ENCODE data around the gene SPSB4.
"Not testable (repeated sequence)": the region's sequence is repeated elsewhere in the genome, so short reads cannot be mapped to it uniquely, and the experiment has no call there.

SPSB4 gene

DNA sequence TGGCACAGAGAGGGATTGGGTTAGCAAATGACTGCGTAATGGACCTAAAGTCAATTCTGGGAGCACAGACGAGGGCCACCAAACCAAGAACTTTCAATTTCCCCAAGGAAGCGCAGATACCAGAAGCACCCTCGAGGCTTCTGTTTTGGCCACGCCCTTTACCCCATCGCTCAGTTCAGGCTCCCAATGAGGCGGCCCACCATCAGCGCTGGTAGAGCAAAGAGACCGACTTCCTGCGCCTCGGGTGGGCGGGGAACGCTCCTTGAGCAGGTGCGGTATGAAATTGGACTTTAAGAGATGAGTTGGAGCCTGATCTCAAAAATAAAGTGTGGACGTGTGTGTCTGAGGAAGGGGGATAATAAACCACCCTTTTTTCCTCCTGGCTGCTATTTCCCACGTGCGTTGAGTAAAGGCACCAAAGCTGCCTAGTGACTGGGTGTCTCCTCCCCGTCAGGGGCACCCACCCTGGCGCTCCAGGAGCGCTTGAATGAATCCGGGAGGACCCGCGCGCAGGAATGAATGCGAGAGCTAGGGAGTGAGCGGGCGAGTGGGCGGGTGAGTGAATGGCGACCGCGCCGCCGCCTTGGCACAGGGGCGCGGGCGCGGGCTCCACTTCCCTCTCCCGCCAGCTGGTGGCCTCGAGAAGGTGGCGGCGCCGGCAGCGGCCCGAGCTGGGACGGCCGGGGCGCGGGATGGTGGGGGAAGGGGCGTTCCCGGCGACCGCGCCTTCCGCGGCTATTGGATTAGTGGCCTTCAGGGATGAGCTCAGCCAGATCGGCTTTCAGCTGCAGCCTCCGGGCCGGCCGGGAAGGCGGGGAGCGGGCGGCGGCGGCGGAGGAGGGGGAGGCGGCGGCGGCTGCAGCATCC, at the start of gene SPSB4:
Gene SPSB4, plus strand, starts transcription at position 772 of the 867 bp plus-strand sequence. CDS start 14,758 bp downstream, outside the sequence.
- DNase-seq: peak; percentile 66 to 81

DNA sequence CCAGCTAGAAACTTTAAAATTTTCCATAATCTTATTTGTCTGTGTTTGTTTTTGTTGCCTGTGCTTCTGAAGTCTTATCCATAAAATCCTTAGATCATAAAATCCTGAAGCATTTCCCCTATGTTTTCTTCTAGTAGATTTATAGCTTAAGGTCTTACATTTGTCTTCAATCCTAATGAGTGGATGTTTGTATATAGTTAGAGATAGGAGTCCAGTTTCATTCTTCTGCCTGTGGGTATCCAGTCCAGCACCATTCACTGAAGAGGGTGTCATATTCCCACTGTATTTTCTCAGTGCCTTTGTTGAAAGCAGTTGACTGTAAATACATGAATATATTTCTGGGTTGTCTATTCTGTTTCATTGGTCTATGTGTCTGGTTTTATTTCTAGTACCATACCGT, 44.8 kb upstream of the SPSB4 start:
- no peak for DNase-seq

- no peak for DNase-seq
These were observed 41.7 kb upstream of the SPSB4 start for GRCh38 chr3:141009496-141009895.

GRCh38 chr3:141011232-141011996, 39.7 kb upstream of the SPSB4 start:
- DNase-seq: peak; percentile 31 to 73

DNA sequence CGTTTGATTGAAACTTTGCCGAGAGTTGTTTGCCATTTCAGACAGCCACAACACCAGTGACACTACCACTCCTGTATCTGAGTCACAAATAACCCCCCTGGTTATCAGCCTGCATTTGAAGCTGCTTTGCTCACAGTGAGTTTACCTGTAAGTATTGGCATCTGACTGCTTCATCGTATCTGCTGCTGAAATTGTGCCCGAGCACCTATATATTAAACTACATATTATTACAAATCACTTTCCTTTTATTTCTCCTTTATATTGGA, 39.2 kb upstream of the SPSB4 start:
- no peak for DNase-seq

DNA sequence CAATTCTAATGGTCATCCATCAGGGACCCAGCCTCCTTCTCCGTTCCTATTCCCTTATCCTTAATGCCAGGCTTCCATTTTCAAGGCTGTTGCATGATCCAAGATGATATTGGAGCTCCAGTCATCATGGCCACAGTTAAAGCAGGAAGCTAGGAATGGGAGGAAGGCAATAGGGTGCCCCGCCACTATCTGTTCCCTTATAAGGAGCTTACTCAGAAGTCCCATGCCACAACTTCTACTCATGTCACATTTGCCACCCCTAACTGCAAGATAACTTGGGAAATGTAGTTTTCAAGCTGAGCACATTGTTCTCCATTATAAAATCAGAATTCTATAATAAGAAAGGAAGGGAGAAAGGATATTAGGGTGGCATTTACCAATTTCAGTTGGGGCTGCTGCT, 38.6 kb upstream of the SPSB4 start:
- DNase-seq: no peak

DNA sequence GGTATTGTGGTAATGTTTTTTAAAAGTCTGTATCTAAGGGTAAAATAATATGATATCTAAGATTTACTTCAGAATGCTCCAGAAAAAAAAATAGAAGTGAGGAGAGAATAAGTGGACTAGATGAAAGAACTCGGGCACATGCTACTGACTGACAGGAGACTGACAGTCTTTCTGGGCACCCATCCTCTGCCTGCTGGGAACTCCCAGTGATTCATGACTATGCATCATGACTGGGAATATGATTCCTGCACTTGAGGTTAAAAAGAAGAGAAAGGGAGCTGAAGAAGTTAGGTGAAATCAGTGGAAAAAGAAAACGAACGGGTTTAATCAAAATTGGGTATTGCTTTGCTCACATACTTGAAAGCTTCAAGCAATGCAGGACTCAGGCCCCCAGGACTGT, 35.7 kb upstream of the SPSB4 start:
- no peak for DNase-seq

DNA sequence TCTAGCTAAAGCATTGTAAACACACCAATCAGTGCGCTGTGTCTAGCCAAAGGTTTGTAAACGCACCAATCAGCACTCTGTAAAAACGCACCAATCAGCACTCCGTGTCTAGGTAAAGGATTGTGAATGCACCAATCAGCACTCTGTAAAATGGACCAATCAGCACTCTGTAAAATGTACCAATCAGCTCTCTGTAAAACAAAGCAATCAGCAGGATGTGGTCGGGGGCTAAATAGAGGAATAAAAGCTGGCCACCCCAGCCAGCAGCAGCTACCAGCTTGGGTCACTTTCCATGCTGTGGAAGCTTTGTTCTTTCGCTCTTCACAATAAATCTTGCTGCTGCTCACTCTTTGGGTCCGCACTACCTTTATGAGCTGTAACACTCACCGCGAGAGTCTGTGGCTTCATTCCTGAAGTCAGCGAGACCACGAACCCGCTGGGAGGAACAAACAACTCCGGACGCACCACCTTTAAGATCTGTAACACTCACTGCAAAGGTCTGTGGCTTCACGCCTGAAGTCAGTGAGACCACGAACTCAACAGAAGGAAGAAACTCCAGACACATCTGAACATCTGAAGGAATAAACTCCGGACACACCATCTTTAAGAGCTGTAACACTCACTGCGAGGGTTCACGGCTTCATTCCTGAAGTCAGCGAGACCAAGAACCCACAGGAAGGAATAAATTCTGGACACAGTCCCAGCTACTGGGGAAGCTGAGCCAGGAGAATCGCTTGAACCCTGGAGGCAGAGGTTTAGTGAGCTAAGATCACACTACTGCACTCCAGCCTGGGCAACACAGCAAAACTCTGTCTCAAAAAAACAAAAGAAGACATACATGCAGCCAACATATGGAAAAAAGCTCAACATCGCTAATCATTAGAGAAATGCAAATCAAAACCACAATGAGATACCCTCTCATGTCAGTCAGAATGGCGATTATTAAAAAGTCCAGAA, 33.5 kb upstream of the SPSB4 start:
- not testable (repeated sequence) for DNase-seq

GRCh38 chr3:141019244-141019643, 31.9 kb upstream of the SPSB4 start:
- no peak for DNase-seq

DNA sequence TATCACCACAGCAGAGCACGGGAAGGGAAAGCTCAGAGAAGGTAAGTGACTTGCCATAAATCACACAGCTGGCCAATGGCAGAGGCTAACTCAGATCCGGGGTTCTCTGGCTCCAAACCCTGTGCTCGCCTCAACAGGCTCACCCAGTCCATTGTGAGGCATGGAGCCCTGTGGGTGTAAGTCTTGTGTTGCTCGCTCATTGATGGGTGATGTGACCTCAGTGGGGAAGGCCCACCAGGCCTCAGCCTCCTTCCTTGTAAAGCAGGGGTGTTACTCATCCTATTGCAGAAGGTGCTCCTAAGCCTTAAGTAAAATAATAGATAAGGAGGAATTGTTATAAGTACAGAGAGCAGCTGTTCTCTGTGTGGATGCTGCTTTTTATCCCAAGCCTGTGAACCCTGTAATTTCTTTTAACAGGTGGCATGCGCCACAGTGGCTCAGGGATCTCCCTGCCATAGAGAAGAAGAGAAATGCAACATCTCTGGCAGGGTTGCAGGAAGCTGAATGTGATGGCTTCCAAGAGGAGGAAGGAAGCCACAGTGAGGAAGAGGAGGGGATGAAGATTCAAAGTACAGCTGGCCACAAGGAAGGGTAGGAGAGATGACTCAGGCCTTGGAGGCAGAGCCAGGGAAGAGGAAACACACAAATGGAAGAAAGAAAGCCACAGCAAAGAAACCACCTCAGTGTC, 30.9 kb upstream of the SPSB4 start:
- no peak for DNase-seq

GRCh38 chr3:141021261-141021660, 29.9 kb upstream of the SPSB4 start:
- no peak for DNase-seq

DNA sequence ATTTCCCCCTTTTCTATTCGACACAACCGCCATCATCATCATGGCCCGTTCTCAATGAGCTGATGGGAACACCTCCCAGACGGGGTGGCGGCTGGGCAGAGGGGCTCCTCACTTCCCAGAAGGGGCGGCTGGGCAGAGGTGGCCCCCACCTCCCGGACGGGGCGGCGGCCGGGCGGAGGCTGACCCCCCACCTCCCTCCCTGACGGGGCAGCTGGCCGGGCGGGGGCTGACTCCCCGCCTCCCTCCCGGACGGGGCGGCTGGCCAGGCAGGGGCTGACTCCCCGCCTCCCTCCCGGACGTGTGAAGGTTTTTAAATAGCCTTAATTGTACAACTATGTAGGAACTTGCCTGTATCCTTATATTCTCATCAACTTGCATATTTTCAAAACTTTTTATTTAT, 20.9 kb upstream of the SPSB4 start:
- no peak for DNase-seq

DNA sequence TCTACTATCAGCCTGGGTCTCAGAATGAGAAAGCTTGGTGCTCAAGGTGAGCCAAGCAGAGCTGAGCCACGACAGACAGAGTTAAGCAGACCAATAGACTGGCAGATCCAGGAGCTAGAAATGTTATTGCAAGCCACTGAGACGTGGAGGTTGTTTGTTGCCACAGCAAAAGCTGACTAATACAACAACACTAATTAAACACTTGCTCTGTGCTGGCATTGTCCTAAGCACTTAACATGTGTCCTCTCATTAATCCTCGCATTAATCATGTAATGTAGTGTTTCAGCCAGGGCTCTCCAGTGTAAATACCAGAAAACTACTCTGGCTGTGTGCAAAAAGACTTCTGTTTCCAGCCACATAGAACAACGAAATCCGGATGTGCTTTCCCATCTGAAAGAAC, 11.6 kb upstream of the SPSB4 start:
- DNase-seq: no peak

GRCh38 chr3:141044695-141045641, 6.2 kb upstream of the SPSB4 start:
- no peak for DNase-seq

GRCh38 chr3:141045849-141046248, 5.3 kb upstream of the SPSB4 start:
- DNase-seq: no peak

GRCh38 chr3:141047168-141047567, 4.0 kb upstream of the SPSB4 start:
- no peak for DNase-seq

GRCh38 chr3:141049681-141050080, 1.5 kb upstream of the SPSB4 start:
- DNase-seq: peak in 1 of 2 experiments; percentile 2

- DNase-seq: peak; percentile 62 to 78
These were observed 475 bp downstream of the SPSB4 start for GRCh38 chr3:141051443-141052200.

- DNase-seq: peak in 1 of 2 experiments; percentile 1
These were observed 1.3 kb downstream of the SPSB4 start for GRCh38 chr3:141052201-141053069.

DNA sequence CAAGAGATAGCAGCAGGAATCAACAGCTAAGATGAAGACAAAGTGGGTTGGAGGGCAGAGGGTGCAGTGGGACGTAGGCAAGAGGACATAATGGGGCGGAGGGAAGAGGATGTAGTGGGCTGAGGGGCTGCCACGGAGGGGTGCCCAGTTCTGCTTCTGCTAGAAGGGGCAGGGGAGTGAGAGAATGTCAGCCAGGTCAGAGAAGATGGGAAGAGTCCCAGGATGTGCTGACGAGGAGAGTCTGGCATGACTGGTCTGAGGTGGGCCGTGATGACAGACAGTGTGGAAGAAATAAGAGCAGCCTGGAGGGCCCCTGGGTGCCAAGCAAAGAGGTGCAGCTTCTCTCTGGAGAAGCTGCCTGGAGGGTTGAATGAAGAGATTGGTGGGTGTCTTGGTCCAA, 4.0 kb downstream of the SPSB4 start:
- DNase-seq: no peak
